GM19438 (cell line): ENCODE measurements around the gene DIABLO.

Experiments
- ATAC-seq: cut with Tn5 transposase; IDR thresholded peaks from one replicate; pipeline ENCODE4 v1.9.1; 2021; ENCODE audit warnings: low read depth; ENCODE audit not compliant: unreplicated experiment

Gene DIABLO

DNA sequence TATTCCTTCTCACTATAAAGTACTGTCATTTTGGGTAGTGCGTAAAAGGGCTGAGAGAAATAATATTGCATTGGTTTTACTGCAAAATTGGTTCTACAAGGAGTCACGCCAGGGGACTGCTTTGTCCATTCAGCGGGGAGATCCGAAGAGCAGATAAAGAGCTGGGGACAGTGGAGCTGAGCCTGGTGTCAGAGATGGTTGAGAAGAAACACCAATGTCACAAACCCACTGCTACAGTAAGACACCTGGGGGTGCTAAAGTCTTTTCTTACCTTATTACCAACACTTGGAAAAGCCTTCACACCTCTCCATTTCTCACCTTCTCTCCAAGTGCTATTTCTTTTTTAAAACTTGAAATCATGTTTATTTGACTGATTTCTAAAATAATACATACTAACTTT is 66.0 kb downstream of the DIABLO start:
- ATAC-seq = no peak

DNA sequence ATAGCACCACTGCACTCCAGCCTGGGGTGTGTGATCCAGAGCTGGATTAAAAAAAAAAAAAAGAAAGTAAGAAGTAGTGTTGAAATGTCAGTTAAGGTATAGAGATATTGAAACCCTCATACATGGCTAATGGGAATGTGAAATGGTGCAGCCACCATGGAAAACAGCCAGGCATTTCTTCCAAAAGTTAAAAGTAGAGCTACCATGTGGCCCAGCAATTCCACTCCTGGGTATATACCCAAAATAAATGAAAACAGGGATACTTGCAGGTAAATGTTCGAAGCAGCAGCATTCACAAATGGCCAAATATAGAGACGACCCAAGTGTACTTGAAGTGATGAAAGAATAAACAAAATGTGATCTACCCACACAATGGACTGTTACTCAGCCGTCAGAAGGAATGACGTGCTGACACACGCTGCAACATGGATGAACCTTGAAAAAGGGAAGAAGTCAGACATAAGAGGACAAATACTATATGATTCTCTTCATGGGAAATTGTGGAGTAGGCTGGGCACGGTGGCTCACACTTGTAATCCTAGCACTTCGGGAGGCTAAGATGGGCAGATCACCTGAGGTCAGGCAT is 67.1 kb downstream of the DIABLO start:
- ATAC-seq = no peak
